IPS-11a (cell line): ENCODE results near the gene TMEM212.
"Not testable (repeated sequence)": the region's sequence is repeated elsewhere in the genome, so short reads cannot be mapped to it uniquely, and the experiment has no call there.

Experiments
- H3K4me3 ChIP-seq: one replicate; pipeline ENCODE4 v1.5.1; 2013; ENCODE audit warnings: low read depth, low read length, control low read depth

Gene TMEM212

GRCh38 chr3:171812811-171813210, 30.3 kb upstream of the TMEM212 start:
- no peak overlapping the region for H3K4me3 ChIP-seq

- no peak overlapping the region for H3K4me3 ChIP-seq
Observed at GRCh38 chr3:171813278-171813896, 29.8 kb upstream of the TMEM212 start.

- H3K4me3 ChIP-seq = no peak overlapping the region
Observed at GRCh38 chr3:171813897-171814460, 29.2 kb upstream of the TMEM212 start.

- H3K4me3 ChIP-seq = not testable (repeated sequence)
Observed at GRCh38 chr3:171814662-171815061, 28.5 kb upstream of the TMEM212 start.

- no peak overlapping the region for H3K4me3 ChIP-seq
Observed at GRCh38 chr3:171815973-171816595, 27.1 kb upstream of the TMEM212 start.

GRCh38 chr3:171817074-171817800, 25.9 kb upstream of the TMEM212 start:
- no peak overlapping the region for H3K4me3 ChIP-seq

DNA sequence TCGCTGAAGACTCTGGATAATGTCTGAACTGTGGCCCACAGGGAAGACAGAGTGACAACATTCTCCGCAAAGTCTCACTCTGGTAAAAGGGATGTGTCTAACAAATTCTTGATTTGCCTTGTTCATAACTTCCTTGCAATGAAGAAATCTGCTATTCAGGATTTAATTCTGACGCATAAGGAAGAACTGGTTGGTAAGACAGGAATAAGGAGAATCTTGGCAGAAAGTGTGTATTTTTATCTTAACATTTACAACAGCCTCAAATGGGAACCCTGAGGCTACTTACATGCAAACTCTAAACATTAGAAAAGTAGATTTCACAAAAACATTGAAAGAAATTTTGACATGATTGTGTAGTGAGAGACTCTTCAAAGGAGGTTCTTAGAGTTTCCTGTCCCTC, 22.1 kb upstream of the TMEM212 start:
- no peak overlapping the region for H3K4me3 ChIP-seq

GRCh38 chr3:171821778-171822358, 21.3 kb upstream of the TMEM212 start:
- H3K4me3 ChIP-seq = no peak overlapping the region

DNA sequence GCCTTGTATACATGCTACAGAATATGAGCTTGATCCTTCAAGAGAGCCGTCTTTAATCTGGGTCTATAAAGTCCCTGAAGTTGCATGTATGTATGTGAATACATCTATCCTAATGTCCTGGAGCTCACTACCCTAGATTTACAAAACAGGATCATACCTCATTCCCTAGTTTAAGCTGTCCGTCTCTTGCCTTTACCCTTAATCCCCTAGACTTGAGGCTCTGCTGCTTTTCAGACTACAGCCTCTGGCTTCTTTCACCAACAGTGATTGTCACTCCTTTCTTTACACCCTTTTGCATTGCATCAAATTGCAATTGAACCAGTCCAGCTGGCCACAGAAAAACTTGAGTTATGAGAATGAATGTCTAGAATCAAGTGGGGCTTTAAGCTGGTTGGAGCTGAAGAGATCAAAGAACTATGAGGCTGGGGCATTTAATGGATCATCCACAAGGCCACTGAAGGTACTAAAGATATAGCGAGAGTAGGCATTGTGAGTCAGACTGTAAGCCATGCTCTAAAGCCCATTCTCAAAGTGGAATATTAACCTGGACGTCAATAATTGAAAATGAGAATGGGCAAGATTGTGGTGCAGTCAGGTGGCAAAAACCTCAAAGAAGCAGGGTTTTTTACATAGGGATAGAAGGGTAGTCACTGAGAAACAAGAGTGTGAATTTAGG, 20.6 kb upstream of the TMEM212 start:
- H3K4me3 ChIP-seq = no peak overlapping the region

DNA sequence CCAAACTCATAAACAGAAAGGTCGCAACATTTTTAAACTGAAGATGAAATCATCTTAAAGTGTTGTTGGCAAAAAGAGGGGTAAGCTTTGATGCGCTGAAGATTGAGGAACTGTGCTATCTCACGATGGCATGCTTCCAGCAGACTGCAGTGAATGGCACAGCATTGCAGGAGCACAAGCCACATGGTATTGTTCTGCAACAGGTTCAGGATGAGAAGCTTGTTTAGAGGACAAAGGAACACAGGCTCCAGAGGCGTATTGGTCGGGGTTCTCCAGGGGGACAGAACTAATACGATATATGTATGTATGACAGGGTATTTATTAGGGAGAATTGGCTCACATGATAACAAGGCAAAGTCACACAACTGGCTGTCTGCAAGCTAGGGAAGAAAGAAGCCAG, 19.0 kb upstream of the TMEM212 start:
- no peak overlapping the region for H3K4me3 ChIP-seq

GRCh38 chr3:171824824-171825221, 18.3 kb upstream of the TMEM212 start:
- H3K4me3 ChIP-seq = no peak overlapping the region

GRCh38 chr3:171825222-171825828, 17.8 kb upstream of the TMEM212 start:
- no peak overlapping the region for H3K4me3 ChIP-seq

- H3K4me3 ChIP-seq = no peak overlapping the region
Observed at GRCh38 chr3:171827385-171827784, 15.8 kb upstream of the TMEM212 start.

DNA sequence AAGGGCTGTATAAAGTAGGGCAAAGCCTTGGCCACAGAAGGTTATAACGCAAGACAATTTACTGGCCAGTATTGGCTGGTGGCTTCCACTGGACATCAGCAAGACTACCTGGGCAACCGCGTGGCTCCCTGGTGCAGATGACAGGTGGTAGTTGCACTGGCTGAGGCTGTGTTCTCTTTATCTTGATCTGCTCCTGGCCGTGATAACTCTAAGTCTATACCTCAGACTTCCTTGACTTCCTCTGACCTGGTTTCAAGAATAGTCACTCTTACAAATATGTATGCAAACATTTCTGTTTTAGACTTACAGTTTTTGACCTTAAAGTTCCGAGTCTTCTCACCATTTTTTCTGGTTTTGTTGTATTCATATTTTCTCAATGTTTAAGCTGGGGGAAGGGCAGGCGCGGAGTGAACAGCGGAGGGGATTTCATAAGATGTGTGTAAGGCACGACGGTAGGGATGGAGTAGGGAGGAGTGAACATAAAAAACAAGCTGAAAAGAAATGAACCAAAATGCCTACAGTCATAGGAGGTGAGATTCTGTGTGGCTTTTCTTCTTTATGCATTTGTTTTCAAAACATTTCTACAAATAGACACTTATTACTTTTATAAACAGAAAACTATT, 15.2 kb upstream of the TMEM212 start:
- H3K4me3 ChIP-seq = no peak overlapping the region

DNA sequence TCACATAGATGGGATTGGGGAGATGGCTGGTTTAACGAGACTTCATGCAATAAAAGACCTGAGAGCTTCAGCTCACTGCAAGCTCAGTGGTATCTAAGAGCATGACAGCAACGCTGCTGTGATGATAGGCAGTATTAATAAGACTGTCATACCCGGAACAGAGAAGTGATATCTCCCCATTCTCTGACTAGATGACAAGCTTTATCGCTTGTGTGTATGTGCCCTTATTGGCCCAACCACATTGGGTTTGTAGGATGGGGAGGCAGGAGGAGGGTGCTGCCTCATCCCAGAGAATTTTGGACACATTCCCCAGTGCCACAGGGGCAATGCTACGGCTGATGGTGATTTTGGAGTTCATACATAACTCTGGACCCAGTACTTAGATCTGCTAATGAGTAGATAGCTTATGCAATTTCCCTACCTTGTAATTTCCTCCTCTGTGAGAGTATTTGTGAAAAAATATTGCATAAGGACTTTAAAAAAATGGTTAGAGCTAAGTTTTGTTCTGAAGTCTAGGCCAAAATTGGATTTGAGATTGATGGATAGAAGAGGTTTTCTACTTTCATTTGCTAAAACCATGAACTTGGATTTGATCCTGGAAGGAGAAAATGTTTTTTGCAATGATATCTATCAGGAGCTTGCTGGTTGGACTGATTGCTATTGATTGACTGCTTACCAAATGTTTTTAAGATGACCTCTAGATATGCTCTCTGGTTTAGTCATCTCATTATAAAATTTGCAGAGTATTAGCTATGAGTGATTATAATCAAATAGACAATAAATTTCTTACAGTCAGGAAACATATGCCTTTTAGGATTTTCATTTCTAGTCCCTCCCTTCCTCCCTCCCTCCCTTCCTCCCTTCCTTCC, 14.0 kb upstream of the TMEM212 start:
- H3K4me3 ChIP-seq = no peak overlapping the region

GRCh38 chr3:171829841-171830517, 13.2 kb upstream of the TMEM212 start:
- no peak overlapping the region for H3K4me3 ChIP-seq

DNA sequence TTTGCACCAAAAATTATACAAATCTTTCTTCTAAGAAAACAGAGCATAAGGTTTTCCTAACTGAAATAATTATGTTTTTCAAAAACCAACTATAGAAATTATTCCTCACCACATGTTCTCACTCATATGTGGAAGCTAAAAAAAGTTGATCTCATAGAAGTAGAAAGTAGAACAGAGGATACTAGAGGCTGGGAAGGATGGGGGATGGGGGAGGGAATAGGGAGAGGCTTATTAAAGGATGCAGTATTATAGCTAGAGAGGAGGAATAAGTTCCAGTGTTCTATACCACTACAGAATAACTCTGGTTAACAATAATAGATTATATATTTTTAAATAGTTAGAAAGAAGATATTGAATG, 12.7 kb upstream of the TMEM212 start:
- no peak overlapping the region for H3K4me3 ChIP-seq

- no peak overlapping the region for H3K4me3 ChIP-seq
Observed at GRCh38 chr3:171831936-171832335, 11.2 kb upstream of the TMEM212 start.

DNA sequence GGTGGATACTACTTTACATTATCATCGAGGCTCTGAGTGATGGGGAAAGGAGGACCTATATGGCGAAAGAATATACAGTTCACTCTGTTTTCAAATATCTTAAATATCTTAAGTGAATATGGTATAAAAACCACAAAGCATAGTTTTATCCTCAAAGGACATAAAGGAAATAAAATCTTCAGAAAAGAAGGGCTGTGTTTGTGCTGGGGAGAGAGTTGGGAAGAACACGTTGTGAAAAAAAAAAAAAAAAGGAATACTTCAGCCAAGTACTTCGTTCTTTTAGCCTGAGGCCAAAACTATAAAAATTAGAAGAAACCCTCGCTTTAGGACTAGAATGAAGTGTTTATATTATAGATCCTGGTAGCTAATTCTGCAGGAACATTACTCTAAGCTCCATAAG, 10.2 kb upstream of the TMEM212 start:
- H3K4me3 ChIP-seq = no peak overlapping the region
